ENCODE measurements around the gene SFT2D3. TPM values are rescaled to one million over a fixed set of nuclear protein-coding genes. Genes with fewer than 3 reads are reported as not detected.
"Not testable (repeated sequence)": the region's sequence is repeated elsewhere in the genome, so short reads cannot be mapped to it uniquely, and the experiment has no call there.

The SFT2D3 gene
- total RNA-seq, 1 donor from 2014 or later, result 5.7 TPM

DNA sequence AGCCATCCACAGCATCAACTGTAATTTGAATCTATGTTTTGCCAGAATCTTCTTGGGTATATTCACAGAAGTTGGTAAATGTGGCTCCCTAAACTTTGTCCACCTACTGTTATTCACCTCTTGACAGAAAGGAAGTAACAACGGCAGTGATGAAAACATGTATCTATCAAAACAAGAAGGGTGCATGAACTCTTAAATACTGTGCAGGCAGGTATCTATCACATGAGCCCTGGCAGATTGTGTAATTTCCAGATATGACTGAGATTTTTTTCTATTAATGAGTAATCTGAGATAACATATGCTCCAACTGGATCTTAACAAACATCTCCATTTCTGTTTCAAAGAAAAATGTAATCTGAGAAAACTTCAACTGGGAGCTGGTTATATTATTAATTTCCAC lies 36.6 kb downstream of the SFT2D3 start:
- intact Hi-C loops (cut with micrococcal nuclease), result no loop called here

GRCh38 chr2:127739800-127740199 lies 38.5 kb downstream of the SFT2D3 start:
- intact Hi-C loops (cut with micrococcal nuclease), result no loop called here

GRCh38 chr2:127740665-127741288 lies 39.5 kb downstream of the SFT2D3 start:
- intact Hi-C loops (cut with micrococcal nuclease), result no loop called here

GRCh38 chr2:127743477-127744026 lies 42.3 kb downstream of the SFT2D3 start:
- intact Hi-C loops (cut with micrococcal nuclease), result no loop called here

GRCh38 chr2:127747621-127748020 lies 46.3 kb downstream of the SFT2D3 start:
- intact Hi-C loops (cut with micrococcal nuclease), result no loop called here

DNA sequence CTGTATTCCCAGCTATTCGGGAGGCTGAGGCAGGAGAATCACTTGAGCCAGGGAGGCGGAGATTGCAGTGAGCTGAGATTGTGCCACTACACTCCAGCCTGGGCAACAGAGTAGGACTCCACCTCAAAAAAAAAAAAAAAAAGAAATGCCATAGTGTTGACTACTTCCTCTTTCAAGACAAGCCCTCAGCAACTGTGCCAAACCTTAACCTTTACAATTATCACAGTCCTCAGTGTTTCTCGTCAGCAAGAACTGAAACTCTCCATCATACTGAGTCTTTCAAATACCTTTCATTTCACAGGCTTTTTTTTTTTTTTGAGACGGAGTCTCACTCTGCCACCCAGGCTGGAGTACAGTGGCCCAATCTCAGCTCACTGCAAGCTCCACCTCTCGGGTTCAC lies 48.2 kb downstream of the SFT2D3 start:
- intact Hi-C loops (cut with micrococcal nuclease), result not testable (repeated sequence)

DNA sequence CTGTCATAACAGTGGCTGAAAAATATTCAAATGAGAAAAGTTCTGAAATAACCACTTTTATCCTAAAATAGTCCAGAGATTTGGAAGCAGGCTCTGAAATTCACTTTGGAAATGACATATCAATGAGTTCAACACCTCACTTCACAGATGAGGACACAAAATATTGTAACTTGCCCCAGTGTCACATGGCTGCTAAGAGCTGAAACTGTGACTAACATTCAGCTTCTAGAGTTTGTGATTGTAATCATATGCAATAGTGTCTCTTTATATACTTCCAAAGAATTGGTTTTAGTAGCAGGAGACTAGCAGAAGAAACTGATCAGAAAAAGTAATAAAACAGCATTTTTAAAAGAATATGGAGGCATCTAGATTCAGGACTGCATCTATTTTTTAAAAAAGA lies 52.1 kb downstream of the SFT2D3 start:
- intact Hi-C loops (cut with micrococcal nuclease), result no loop called here

DNA sequence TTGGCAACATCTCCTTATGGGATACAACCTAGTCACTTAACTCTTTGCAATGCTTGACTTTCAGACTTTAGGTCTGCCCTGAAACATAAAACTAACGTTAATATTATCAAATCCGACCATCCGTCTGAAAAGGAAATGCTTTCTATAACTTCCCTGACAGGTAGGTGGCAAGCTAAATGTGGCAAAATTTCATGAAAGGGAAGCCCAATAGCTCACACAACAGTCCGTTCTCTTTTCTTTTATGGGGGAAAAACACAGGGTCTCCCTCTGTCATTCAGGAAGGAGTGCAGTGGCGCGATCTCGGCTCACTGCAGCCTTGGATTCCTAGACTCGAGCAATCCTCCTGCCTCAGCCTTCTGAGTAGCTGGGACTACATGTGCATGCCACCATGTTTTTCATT lies 52.9 kb downstream of the SFT2D3 start:
- intact Hi-C loops (cut with micrococcal nuclease), result no loop called here

Other genes with a start within 250 kb of the SFT2D3 start
- gene IWS1, start 175.0 kb upstream of the SFT2D3 start, total RNA-seq, result 42.9 and 47.6 TPM in 2 replicates
- gene MYO7B, start 165.8 kb upstream of the SFT2D3 start, total RNA-seq, result 0.46 and 0.54 TPM in 2 replicates
- not detected in 2 replicates for gene GPR17, start 55.3 kb upstream of the SFT2D3 start, total RNA-seq
- gene LIMS2, start 26.0 kb upstream of the SFT2D3 start, total RNA-seq, result 12.4 and 13.9 TPM in 2 replicates
- 75.7 and 79.3 TPM in 2 replicates for gene WDR33, start 109.7 kb downstream of the SFT2D3 start, total RNA-seq
- gene POLR2D, start 156.7 kb downstream of the SFT2D3 start, total RNA-seq, result 47.5 and 51.9 TPM in 2 replicates
- 19.0 and 20.7 TPM in 2 replicates for gene AMMECR1L, start 184.5 kb downstream of the SFT2D3 start, total RNA-seq

All from T-helper 1 cell treated with Interleukin-12 subunit alpha and Interleukin-12 subunit beta and Interleukin-4 antibody, amounts not matched to agents 30 ng/mL and 1 ng/mL, for 36 hours (primary cell).